Endothelial cell of umbilical vein (primary cell): ENCODE results near the gene OR8H1. TPM values are rescaled to one million over a fixed set of nuclear protein-coding genes. Genes with fewer than 3 reads are reported as not detected.

Source experiments
- BruUV-seq: library from RNA; stranded (reverse); fragments of 400-500 nt; replicated peaks from 2 replicates; lab custom pipeline; 2021; lab: Mats Ljungman, UMichigan
- CTCF ChIA-PET: fragments of 300-600, 350-600 bp; sonication (Branson Sonifier 250); formaldehyde crosslinking; loops from one replicate; lab custom pipeline; 2021; ENCODE audit warnings: antibody characterized with exemption, inconsistent platforms; lab: Charles Lee
- POLR2A ChIA-PET: fragments of 300-600, 350-600 bp; sonication (Branson Sonifier 250); formaldehyde crosslinking; loops from one replicate; lab custom pipeline; 2021; ENCODE audit warnings: antibody characterized with exemption, inconsistent platforms; lab: Charles Lee
- DNase-seq: peaks from one replicate; pipeline ENCODE4 v3.0.0-alpha.2; 2011; ENCODE audit warnings: low read depth, low spot score
- FAIRE-seq: peaks from 2 replicates; lab custom pipeline; 2011; peaks lifted over from hg19 to GRCh38; lab: Jason Lieb, UNC
- H2AFZ ChIP-seq: 2 replicates; pipeline ENCODE4 v1.6.0; 2012; ENCODE audit warnings: low read depth, low read length, control low read depth, inconsistent platforms
- H3K27ac ChIP-seq: 2 replicates; pipeline ENCODE4 v1.5.1; 2011; ENCODE audit warnings: low read depth, mild to moderate bottlenecking, control low read depth, low read length, moderate library complexity; ENCODE audit not compliant: insufficient read depth
- H3K27me3 ChIP-seq, 2 experiments: 2 replicates each; pipeline versions ENCODE4 v1.6.0 to v1.6.1; 2011; ENCODE audit warnings: low read length in 2 of 2, mixed read lengths in 1 of 2; ENCODE audit not compliant: control insufficient read depth in 2 of 2, insufficient read depth in 2 of 2
- H3K36me3 ChIP-seq, 2 experiments: 2 replicates in 1 of 2; 3 replicates in 1 of 2; pipeline ENCODE4 v1.5.1; 2011; ENCODE audit warnings: low read length in 2 of 2, mild to moderate bottlenecking in 1 of 2, moderate library complexity in 1 of 2; ENCODE audit not compliant: control insufficient read depth in 2 of 2, insufficient read depth in 2 of 2; ENCODE audit errors: extremely low read depth in 1 of 2
- H3K4me1 ChIP-seq: 3 replicates; pipeline ENCODE4 v1.5.1; 2011; ENCODE audit warnings: mild to moderate bottlenecking, low read length; ENCODE audit not compliant: control insufficient read depth, insufficient read depth; ENCODE audit errors: extremely low read depth
- H3K4me2 ChIP-seq: 2 replicates; pipeline ENCODE4 v1.6.1; 2011; ENCODE audit warnings: low read length, control low read depth, mixed read lengths; ENCODE audit not compliant: insufficient read depth
- H3K4me3 ChIP-seq, 3 experiments: fragments of 200-600 bp in 1 of 3; sonication (generic), shearing (Covaris generic) in 1 of 3; replicated peaks in 1 of 3; 2 replicates each; pipeline ENCODE4 v1.5.1; 2011 to 2016; ENCODE audit warnings: control low read depth in 3 of 3, low read length in 3 of 3, mild to moderate bottlenecking in 2 of 3, inconsistent platforms in 1 of 3, low read depth in 1 of 3, moderate library complexity in 1 of 3; ENCODE audit not compliant: insufficient read depth in 1 of 3
- H3K79me2 ChIP-seq: 2 replicates; pipeline ENCODE4 v1.6.0; 2012; ENCODE audit warnings: low read length, inconsistent platforms; ENCODE audit not compliant: control insufficient read depth, insufficient read depth
- H3K9ac ChIP-seq: replicated peaks from 2 replicates; pipeline ENCODE3; 2011; ENCODE audit warnings: low read length, control low read depth; ENCODE audit not compliant: insufficient read depth; ENCODE audit errors: extremely low read depth
- H3K9me1 ChIP-seq: replicated peaks from 3 replicates; pipeline ENCODE4 v1.6.0; 2011; ENCODE audit warnings: mild to moderate bottlenecking, low read length; ENCODE audit not compliant: control insufficient read depth, insufficient read depth; ENCODE audit errors: extremely low read depth
- H3K9me3 ChIP-seq: replicated peaks from 2 replicates; pipeline ENCODE4 v1.5.1; 2012; ENCODE audit warnings: low read length, inconsistent platforms; ENCODE audit not compliant: control insufficient read depth, insufficient read depth
- H4K20me1 ChIP-seq: replicated peaks from 2 replicates; pipeline ENCODE3; 2011; ENCODE audit warnings: mild to moderate bottlenecking, low read length; ENCODE audit not compliant: control insufficient read depth, insufficient read depth; ENCODE audit errors: extremely low read depth
- CTCF ChIP-seq, 2 donors: IDR thresholded peaks; 1 replicate in 1 of 2; 2 replicates in 1 of 2; pipeline ENCODE4 v1.5.1; 2011; ENCODE audit warnings: low read length in 2 of 2, mild to moderate bottlenecking in 2 of 2, moderate library complexity in 2 of 2, control low read depth in 1 of 2, inconsistent platforms in 1 of 2, low read depth in 1 of 2; ENCODE audit not compliant: insufficient read depth in 1 of 2; ENCODE audit errors: extremely low read depth in 1 of 2
- EZH2 ChIP-seq: IDR thresholded peaks from 2 replicates; pipeline ENCODE4 v1.6.1; 2012; ENCODE audit warnings: borderline replicate concordance, low read depth, mild to moderate bottlenecking, moderate library complexity, low read length, inconsistent platforms; ENCODE audit not compliant: severe bottlenecking
- FOS ChIP-seq: IDR thresholded peaks from 2 replicates; pipeline ENCODE4 v1.6.1; 2011; ENCODE audit warnings: mild to moderate bottlenecking, low read length, moderate library complexity, borderline replicate concordance; ENCODE audit not compliant: insufficient read depth
- GATA2 ChIP-seq: IDR thresholded peaks from 2 replicates; pipeline ENCODE4 v1.7.0; 2011; ENCODE audit warnings: low read depth, mild to moderate bottlenecking, moderate library complexity, mixed read lengths, low read length; ENCODE audit not compliant: insufficient read length, insufficient read depth
- JUN ChIP-seq: IDR thresholded peaks from 2 replicates; pipeline ENCODE4 v1.6.1; 2011; ENCODE audit warnings: borderline replicate concordance, low read depth; ENCODE audit not compliant: insufficient read length, insufficient read depth
- MAX ChIP-seq: IDR thresholded peaks from 2 replicates; pipeline ENCODE4 v1.6.1; 2011; ENCODE audit not compliant: insufficient read depth, insufficient read length
- MYC ChIP-seq: IDR thresholded peaks from one replicate; pipeline ENCODE4 v1.6.1; 2011; ENCODE audit warnings: mild to moderate bottlenecking, low read depth, low read length
- dilution Hi-C: fragments of 300-500 bp; cut with MboI; formaldehyde crosslinking; loops from one replicate; pipeline ENCODE4 v1.15.0; 2019; ENCODE audit warnings: low sequenced_read_pairs; ENCODE audit not compliant: extremely low pct_ligation_motif_present
- intact Hi-C: fragments of 100-400 bp; cut with micrococcal nuclease; formaldehyde crosslinking; loops from one replicate; pipeline ENCODE4 v1.10.0; 2022
- polyA plus RNA-seq, 4 experiments: library from polyadenylated mRNA; depleted of rRNA in 3 of 4; stranded (reverse) in 3 of 4; unstranded in 1 of 4; fragments of >200 nt; gene quantifications; 2 replicates each; pipeline versions ENCODE4 v1.2.1 to v1.2.3, GENCODE V29; 2011 to 2012; ENCODE audit warnings: missing spikeins in 1 of 4
- total RNA-seq: library from RNA; stranded (reverse); gene quantifications from 2 replicates; pipeline ENCODE4 v1.2.3, GENCODE V29; 2021

OR8H1 gene
- total and polyA plus RNA-seq, 2 donors (not counting 3 experiments of a cell fraction or from before 2014, with no cell fraction given): not detected

- H3K27me3 ChIP-seq: no peaks in the 10 kb centered on the region
- no peaks in the 10 kb centered on the region for H3K79me2 ChIP-seq
- no peak overlapping the region for H2AFZ ChIP-seq
- dilution Hi-C loops: no loop called here
- H3K4me2 ChIP-seq: no peak overlapping the region
- H3K4me3 ChIP-seq: no peak overlapping the region
- no peak overlapping the region for H3K9ac ChIP-seq
- H3K36me3 ChIP-seq: no peaks in the 10 kb centered on the region
- CTCF ChIA-PET: no interaction called here
- H3K9me3 ChIP-seq: peaks cover 1% of the 10 kb centered on the region
- DNase-seq: no peak
- intact Hi-C loops: no loop called here
- no peak overlapping the region for H3K27ac ChIP-seq
- no peaks in the 10 kb centered on the region for H4K20me1 ChIP-seq
- POLR2A ChIA-PET: no interaction called here
- FAIRE-seq: no peak
- no TSS peak for BruUV-seq
- H3K9me1 ChIP-seq: no peaks in the 10 kb centered on the region
- TF ChIP-seq CTCF (IDR thresholded peaks at IDR 0.05; ENCODE audit: extremely low read depth in 1 of 2, insufficient read depth in 1 of 2, low read depth in 1 of 2, low read length in 2 of 2): no peak
- TF ChIP-seq JUN: no peak
- no peak for TF ChIP-seq MAX
- TF ChIP-seq GATA2: no peak
- no peak for TF ChIP-seq MYC
- no peak for TF ChIP-seq EZH2
- TF ChIP-seq FOS: no peak
- no peaks in the 10 kb centered on the region for H3K4me1 ChIP-seq
These were observed 39.9 kb upstream of the OR8H1 start for GRCh38 chr11:56331861-56332491.
